Skeletal muscle satellite cell (primary cell): ENCODE measurements around the gene MCC. TPM values are rescaled to one million over a fixed set of nuclear protein-coding genes. Genes with fewer than 3 reads are reported as not detected.

Experiments used
- small RNA-seq: library from RNA; depleted of rRNA; stranded (forward); fragments of <200 nt; gene quantifications from one replicate; pipeline ENCODE3, GENCODE V24; 2012

The MCC gene

Small RNA genes lying within 50 kb of the gene (small RNA-seq; reads per million reads assigned to genes)
- gene RNU4ATAC13P: not detected
